K562 (cell line): ENCODE data around the gene BIRC5. TPM values are rescaled to one million over a fixed set of nuclear protein-coding genes. Genes with fewer than 3 reads are reported as not detected.

ENCODE experiments used
- HDAC8 ChIP-seq: fragments of 450-650 bp; IDR thresholded peaks from 2 replicates; pipeline ENCODE4 v1.6.1; 2016; ENCODE audit warnings: mild to moderate bottlenecking, missing genetic modification characterization, moderate library complexity, missing compliant biosample characterization
- MECOM ChIP-seq: fragments of 250-450 bp; sonication (Bioruptor Pico); IDR thresholded peaks from 2 replicates; pipeline ENCODE4 v1.8.0; 2022; ENCODE audit warnings: inconsistent platforms
- NFRKB ChIP-seq: fragments of 450-650 bp; IDR thresholded peaks from 2 replicates; pipeline ENCODE4 v1.6.1; 2016; ENCODE audit warnings: low read depth
- POLR2G ChIP-seq: fragments of 200-400 bp; formaldehyde crosslinking; IDR thresholded peaks from 2 replicates; pipeline ENCODE4 v1.6.1; 2017; ENCODE audit warnings: low read depth, mild to moderate bottlenecking, antibody characterized with exemption, low read length, moderate library complexity
- PURB ChIP-seq: sonication (generic); formaldehyde crosslinking; IDR thresholded peaks from 2 replicates; pipeline ENCODE4 v1.9.0; 2021; ENCODE audit warnings: low read depth, mild to moderate bottlenecking, missing genetic modification reagents
- SPI1 ChIP-seq: IDR thresholded peaks from 2 replicates; pipeline ENCODE4 v1.6.1; 2011; ENCODE audit warnings: low read depth, low read length, control low read depth, borderline replicate concordance
- TGIF2 ChIP-seq: sonication (generic); formaldehyde crosslinking; IDR thresholded peaks from 2 replicates; pipeline ENCODE4 v1.8.1; 2022; ENCODE audit warnings: mild to moderate bottlenecking, missing genetic modification reagents, moderate library complexity
- ZBTB7A ChIP-seq: IDR thresholded peaks from 2 replicates; pipeline ENCODE4 v1.6.1; 2011; ENCODE audit warnings: low read depth, mild to moderate bottlenecking, low read length, moderate library complexity, borderline replicate concordance; ENCODE audit not compliant: control insufficient read depth
- ZFP1 ChIP-seq: fragments of 450-650 bp; formaldehyde crosslinking; IDR thresholded peaks from 2 replicates; pipeline ENCODE4 v1.4.0; 2020; ENCODE audit warnings: mild to moderate bottlenecking, mixed read lengths
- ZNF311 ChIP-seq: fragments of 250-450 bp; sonication (Bioruptor Pico); IDR thresholded peaks from 2 replicates; pipeline ENCODE4 v1.4.0; 2020; ENCODE audit warnings: mild to moderate bottlenecking, moderate library complexity
- ZNF324 ChIP-seq: fragments of 250-450 bp; sonication (Bioruptor Pico); IDR thresholded peaks from 2 replicates; pipeline ENCODE4 v1.4.0; 2020; ENCODE audit warnings: mild to moderate bottlenecking
- ZNF436 ChIP-seq: fragments of 250-450, 450-650 bp; sonication (Bioruptor Pico); formaldehyde crosslinking; IDR thresholded peaks from 2 replicates; pipeline ENCODE4 v1.7.0; 2020; ENCODE audit warnings: mild to moderate bottlenecking
- ZNF76 ChIP-seq: fragments of 250-450 bp; sonication (Bioruptor Pico); IDR thresholded peaks from 2 replicates; pipeline ENCODE4 v1.4.0; 2020; ENCODE audit warnings: mild to moderate bottlenecking, moderate library complexity, borderline replicate concordance
- ZNF79 ChIP-seq: fragments of 250-450 bp; sonication (Bioruptor Pico); IDR thresholded peaks from 2 replicates; pipeline ENCODE4 v1.4.0; 2020; ENCODE audit warnings: low read depth, mild to moderate bottlenecking, moderate library complexity
- polyA plus RNA-seq, 8 experiments: library from polyadenylated mRNA; depleted of rRNA in 4 of 8; stranded (reverse) in 5 of 8; unstranded in 3 of 8; fragments of >200 nt; fragmentation: Nextera tagmentation in 2 of 8; fragmentation: Illumina TruSeq in 1 of 8; extraction: Ambion mirVana in 2 of 8; extraction: Trizol in 1 of 8; gene quantifications; 2 replicates each; pipeline versions ENCODE4 v1.2.1 to v1.2.3, GENCODE V29; 2011 to 2014; ENCODE audit warnings: inconsistent platforms in 1 of 8, missing spikeins in 1 of 8
- total RNA-seq, 7 experiments: library from RNA; depleted of rRNA in 6 of 7; stranded (reverse); fragments of >200 nt in 6 of 7; fragmentation: Illumina TruSeq in 2 of 7; extraction: Trizol in 2 of 7; gene quantifications; 2 replicates each; pipeline versions ENCODE4 v1.2.1 to v1.2.3, GENCODE V29; 2011 to 2021; ENCODE audit warnings: low replicate concordance in 1 of 7
- TF ChIP-seq, protein P1 (sequence below): fragments of 450-650 bp; IDR thresholded peaks from 2 replicates; pipeline ENCODE4 v1.6.1; 2017; ENCODE audit warnings: antibody characterized with exemption, mild to moderate bottlenecking
- TF ChIP-seq, protein P2 (sequence below): fragments of 450-650 bp; IDR thresholded peaks from 2 replicates; pipeline ENCODE4 v1.6.1; 2016; ENCODE audit warnings: missing biosample characterization, missing genetic modification characterization

BIRC5 gene
- total and polyA plus RNA-seq, 9 of the 15 experiments (the other 6 are each of a cell fraction or from before 2014, with no cell fraction given) = 64.4 to 140 (median 101) TPM

DNA sequence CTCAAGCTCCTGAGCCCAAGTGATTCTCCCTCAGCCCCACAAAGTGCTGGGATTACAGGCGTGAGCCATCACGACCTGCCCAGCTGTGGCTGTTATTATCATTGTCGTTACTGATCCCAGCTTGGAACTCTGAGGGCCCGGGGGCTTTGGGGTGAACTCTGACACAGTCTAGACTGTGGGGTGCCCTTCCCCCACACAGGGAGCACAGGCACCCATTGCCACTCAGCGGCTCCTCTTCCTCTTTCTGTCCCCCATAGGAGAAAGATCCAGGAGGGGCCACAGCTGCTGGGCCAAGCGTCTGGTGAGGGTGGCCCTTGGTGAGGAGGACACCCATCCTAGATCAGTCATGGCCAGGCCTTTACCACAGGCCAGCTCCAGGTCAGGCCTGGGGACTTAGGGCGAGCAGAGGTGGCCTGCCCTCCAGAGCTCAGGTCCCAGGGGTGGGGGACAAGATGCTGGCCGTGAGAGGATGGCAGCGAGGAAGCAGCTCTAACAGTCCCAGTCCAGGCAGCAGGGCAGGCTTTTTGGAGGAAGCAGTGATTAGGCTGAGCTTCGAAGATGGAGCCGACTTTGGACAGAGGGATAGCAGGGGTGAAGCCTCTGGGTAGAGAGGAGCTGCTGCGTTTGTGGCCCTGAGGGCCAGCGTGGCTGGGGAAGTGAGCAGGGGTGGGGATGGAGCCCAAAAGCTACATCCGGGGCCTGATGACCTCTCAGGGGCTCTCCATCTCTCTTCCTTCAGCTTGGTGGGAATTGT lies 42.1 kb downstream of the BIRC5 start (continued):
- TF ChIP-seq ZNF76 (CRISPR knock-in tag) (no peak), ZFP1 (CRISPR knock-in tag) (0 out of 2 replicates have a peak, but pooled peaks have one; percentile 32), ZNF79 (CRISPR knock-in tag) (0 out of 2 replicates have a peak, but pooled peaks have one; percentile 32), ZBTB7A (no peak), MECOM (CRISPR knock-in tag) (peak; percentile 16; the same call in 1 of the 2 replicates), ZNF324 (CRISPR knock-in tag) (no peak), ZNF311 (0 out of 2 replicates have a peak, but pooled peaks have one; percentile 12), POLR2G (peak; percentile 7; the same call in 1 of the 2 replicates), ZNF436 (CRISPR knock-in tag) (no peak), TGIF2 (CRISPR knock-in tag) (no peak), HDAC8 (no peak), PURB (CRISPR knock-in tag) (no peak), NFRKB (peak; percentile 39; the same call in 1 of the 2 replicates), SPI1 (peak; percentile 80; the same call in 1 of the 2 replicates)
- TF ChIP-seq, protein P1, sequence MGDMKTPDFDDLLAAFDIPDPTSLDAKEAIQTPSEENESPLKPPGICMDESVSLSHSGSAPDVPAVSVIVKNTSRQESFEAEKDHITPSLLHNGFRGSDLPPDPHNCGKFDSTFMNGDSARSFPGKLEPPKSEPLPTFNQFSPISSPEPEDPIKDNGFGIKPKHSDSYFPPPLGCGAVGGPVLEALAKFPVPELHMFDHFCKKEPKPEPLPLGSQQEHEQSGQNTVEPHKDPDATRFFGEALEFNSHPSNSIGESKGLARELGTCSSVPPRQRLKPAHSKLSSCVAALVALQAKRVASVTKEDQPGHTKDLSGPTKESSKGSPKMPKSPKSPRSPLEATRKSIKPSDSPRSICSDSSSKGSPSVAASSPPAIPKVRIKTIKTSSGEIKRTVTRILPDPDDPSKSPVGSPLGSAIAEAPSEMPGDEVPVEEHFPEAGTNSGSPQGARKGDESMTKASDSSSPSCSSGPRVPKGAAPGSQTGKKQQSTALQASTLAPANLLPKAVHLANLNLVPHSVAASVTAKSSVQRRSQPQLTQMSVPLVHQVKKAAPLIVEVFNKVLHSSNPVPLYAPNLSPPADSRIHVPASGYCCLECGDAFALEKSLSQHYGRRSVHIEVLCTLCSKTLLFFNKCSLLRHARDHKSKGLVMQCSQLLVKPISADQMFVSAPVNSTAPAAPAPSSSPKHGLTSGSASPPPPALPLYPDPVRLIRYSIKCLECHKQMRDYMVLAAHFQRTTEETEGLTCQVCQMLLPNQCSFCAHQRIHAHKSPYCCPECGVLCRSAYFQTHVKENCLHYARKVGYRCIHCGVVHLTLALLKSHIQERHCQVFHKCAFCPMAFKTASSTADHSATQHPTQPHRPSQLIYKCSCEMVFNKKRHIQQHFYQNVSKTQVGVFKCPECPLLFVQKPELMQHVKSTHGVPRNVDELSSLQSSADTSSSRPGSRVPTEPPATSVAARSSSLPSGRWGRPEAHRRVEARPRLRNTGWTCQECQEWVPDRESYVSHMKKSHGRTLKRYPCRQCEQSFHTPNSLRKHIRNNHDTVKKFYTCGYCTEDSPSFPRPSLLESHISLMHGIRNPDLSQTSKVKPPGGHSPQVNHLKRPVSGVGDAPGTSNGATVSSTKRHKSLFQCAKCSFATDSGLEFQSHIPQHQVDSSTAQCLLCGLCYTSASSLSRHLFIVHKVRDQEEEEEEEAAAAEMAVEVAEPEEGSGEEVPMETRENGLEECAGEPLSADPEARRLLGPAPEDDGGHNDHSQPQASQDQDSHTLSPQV = peak; percentile 49
- TF ChIP-seq, protein P2, sequence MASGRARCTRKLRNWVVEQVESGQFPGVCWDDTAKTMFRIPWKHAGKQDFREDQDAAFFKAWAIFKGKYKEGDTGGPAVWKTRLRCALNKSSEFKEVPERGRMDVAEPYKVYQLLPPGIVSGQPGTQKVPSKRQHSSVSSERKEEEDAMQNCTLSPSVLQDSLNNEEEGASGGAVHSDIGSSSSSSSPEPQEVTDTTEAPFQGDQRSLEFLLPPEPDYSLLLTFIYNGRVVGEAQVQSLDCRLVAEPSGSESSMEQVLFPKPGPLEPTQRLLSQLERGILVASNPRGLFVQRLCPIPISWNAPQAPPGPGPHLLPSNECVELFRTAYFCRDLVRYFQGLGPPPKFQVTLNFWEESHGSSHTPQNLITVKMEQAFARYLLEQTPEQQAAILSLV (tag) = no peak
